Stimulated activated CD4-positive, alpha-beta T cell treated with anti-CD3 and anti-CD28 coated beads, TNF-alpha, amount 100 ng/mL, for 48 hours (primary cell): ENCODE measurements around the gene KRT2.

ENCODE experiments used
- DNase-seq, 3 donors: peaks; one replicate each; pipeline ENCODE4 v3.0.0-alpha.2; 2020; ENCODE audit warnings: low read depth in 3 of 3

Gene KRT2

DNA sequence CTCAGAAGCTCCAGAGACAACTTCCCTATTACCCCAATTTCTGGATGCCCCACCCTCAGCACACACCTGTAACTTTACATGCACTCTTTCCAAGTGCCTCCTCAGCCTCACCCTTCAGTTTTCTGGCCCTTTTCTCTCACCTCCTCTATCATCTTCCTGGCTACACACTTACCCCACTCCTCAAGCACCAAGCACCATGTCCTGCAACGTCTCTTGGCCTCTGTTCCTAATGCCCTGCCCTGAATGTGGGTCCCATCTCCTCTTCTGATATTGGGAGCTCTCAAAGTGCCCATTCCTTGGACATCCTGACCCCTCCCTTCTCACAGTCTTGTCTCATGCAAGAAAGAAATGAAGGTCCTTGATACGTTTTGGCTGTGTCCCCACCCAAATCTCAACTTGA is 51.9 kb downstream of the KRT2 start:
- no peak for DNase-seq

DNA sequence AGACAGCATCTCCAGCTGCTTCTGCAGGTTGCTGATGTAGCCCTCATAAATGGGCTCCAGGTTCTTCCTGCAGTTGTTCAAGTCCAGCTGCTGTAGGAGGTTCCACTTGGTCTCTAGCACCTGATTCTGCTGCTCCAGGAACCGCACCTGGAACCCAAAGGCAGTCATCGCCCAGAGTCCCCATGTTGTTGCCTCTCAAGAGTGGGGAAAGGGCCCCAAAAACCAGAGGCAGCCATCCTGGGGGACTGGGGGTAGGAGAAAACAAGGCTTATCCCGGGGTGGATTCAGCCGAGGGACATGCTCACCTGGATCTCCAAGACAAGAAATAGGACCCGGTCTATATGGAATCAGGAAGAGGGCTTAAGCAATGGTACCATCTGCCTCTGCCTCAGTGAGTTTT is 53.0 kb downstream of the KRT2 start:
- DNase-seq = no peak
